CD4-positive, alpha-beta T cell treated with Interleukin-4 for 4 hours (primary cell): ENCODE measurements around the gene A1BG.

ENCODE experiments used
- DNase-seq: peaks from one replicate; pipeline ENCODE4 v3.0.0-alpha.2; 2020

The A1BG gene, protein sequence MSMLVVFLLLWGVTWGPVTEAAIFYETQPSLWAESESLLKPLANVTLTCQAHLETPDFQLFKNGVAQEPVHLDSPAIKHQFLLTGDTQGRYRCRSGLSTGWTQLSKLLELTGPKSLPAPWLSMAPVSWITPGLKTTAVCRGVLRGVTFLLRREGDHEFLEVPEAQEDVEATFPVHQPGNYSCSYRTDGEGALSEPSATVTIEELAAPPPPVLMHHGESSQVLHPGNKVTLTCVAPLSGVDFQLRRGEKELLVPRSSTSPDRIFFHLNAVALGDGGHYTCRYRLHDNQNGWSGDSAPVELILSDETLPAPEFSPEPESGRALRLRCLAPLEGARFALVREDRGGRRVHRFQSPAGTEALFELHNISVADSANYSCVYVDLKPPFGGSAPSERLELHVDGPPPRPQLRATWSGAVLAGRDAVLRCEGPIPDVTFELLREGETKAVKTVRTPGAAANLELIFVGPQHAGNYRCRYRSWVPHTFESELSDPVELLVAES

DNA sequence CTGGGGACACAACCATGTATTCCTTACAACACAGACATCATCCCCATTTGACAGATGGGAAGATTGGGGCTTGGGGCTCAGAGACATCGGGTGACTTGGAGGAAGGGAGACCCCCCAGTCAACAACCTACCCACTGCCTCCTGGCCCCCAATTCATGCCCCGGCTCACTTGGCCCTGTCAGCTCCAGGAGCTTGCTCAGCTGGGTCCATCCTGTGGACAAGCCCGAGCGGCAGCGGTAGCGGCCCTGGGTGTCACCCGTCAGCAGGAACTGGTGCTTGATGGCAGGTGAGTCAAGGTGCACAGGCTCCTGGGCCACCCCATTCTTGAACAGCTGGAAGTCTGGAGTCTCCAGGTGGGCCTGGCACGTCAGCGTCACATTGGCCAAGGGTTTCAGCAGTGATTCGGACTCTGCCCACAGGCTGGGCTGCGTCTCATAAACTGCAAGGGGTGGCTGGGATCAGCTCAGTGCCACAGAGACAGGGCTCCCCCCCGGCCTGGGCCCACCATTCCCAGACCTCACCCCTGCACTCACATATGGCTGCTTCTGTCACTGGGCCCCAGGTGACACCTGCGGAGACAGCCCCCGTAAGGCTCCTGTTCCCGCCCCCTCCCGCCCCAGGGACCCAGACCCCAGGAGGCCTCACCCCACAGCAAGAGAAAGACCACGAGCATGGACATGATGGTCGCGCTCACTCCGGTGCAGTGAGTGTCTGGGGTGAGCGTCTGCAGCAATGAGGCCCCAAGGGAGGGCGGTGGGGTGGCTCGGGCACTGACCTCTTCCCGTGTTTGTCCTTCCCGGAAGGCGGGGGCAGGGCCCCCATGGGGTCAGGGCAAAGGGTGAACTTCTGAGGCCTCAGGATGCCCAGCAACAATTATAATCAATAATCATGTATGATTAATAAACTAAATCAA, at the start of gene A1BG:
TSS of gene A1BG (minus strand) at position 733 of the 912 bp plus-strand sequence. CDS start at position 678, 55 bp downstream.
- DNase-seq: no peak

DNA sequence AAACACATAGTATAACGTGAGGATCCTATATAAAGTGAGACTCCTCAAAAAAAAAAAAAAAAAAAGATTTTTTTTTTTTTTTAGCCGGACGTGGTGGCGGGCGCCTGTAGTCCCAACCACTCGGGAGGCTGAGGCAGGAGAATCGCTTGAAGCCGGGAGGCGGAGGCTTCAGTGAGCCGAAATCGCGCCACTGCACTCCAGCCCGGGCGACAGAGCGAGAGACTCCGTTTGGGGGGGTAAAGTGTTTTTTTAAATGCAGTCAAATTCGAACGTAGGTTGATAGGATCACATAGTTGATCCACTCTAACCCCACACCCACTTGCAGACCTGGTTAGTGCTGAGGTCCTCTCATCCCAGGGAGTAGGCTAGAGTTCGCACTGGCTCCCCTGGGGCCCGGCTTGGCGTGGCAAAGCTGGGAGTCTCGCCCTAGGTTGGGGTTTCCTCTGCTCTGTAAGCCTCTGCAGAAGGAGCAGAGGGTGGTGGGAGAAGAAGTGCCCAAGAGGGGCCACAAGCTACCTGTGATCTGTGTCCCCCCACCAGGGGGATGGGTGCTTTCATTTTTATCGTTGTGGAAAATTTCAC, 48.6 kb upstream of the A1BG start:
- DNase-seq: no peak

DNA sequence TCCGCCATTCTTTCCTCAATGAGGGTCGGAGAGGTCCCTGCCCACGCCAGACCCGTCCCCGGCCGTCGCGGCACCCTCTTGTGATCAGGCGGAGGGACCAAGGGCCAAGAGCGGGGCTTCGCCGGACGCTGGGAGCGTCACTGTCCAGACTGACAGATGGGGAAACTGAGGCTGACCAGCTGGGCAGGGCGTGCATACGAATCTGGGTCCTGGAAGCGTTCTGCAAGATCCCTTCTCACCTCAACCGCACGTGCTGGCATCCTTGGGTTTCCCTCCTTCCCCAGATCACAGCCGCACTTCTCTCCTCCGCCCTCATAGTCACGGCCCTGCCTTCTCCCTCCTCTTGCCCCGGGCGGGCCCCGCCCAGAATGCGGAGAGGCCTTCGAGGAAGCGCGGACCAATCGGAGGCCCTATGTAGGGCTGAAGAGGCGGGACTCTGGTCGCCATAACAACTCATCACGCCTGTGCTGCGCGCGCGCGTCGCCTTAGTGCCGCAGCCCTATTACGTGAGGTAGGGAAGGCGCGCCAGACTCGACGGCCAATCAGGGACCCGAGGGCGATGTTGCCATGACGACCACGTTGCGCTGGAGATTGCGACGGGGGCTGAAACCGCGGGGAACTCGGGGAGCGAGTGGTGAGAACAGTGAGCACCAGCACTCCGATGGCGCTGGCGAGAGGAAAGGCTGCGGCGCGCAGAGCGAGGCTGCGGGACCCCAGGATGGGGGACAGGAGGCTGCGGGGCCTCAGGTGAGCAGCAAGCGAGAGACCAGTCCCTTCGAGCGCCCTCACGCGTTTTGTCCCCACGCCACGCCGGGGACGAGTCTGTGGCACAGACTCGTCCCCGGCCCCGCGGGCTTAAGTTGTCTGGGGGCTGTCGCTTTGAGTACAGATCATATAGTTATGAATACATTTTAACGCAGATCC, 47.9 kb upstream of the A1BG start:
- peak; percentile 99 for DNase-seq

DNA sequence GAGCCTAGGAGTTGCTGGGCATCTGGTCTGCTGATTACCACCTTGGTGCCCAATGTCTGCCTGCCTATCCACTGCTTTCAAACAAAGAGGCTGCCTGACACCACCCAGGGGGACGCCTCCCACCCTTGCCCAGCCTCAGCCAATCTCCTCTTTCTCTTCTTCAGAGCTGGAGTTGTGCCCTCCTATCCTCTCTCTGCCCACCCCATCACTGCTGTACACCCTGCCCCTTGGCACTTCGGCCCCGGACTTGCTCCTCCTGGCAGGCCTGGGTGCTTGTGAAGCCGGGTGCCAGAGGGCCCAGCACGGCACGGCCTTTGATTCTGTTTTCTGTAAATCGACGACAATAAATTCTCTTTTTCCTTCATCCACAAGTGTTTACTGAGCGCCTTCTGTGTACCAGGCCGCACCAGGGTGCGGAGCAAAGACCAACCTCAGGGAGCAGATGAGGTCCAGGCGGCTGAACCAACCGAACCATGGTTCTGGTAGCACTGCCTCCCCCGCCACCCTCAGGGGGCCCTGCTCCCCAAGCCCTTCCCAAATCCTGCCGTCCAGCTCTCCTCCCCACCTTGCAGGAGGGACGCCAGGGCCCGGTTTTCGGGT, 47.1 kb upstream of the A1BG start:
- DNase-seq: no peak

DNA sequence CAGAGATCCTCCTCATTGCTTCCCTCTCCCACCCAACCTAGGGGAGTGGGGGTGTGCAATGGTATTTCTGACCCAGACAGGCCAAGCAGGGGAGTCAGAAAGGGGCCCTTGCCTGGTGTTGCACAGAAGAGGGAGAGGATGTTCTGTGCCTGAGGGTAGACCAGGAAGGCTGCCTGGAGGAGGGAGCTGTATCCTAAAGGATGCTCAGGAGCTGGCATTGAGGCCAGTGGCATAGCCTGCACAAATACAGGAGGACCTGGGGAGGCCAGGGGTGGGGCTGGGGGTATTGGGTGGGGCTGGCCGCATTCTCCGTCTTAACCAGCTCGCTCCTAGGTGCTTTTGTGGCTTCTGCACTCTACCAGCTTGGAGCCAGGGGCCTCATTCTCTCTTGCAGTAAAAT, 46.6 kb upstream of the A1BG start:
- DNase-seq: no peak

DNA sequence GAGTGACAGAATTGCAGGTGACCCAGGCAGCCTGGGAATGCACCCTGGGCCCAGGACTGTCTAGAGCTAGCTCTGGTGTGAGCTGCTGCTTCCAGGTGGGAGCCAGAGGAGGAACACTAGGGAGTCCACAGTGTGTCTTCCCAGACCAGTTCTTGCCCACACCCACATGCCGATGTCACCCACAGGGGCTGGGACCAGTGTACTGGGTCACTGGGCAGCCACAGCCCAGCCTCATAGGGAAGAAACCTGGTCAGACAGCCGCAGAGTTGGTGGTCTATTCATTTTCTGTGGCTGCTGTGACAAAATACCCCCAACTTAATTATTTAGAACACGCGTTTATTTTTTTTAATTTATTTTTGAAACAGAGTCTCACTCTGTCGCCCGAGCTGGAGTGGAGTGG, 45.3 kb upstream of the A1BG start:
- no peak for DNase-seq

DNA sequence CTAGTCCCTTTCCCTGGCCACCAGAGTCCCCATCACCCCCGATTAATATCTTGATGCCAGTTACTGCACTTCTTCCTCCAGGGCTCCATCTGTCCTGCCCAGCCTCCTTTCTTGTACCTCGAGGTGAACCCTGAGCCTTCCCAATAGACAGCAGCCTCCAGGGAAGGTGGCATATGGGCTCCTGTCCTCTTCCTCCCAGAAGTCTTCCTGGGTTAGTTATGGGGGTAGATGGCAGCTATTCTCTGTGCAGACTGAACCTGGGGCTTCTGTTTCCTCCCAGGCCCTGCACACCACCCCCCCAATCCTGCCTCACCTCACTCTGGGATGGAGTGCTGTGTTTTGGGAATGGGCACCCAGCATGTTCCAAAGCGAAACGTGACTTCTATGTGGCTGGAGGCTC, 44.8 kb upstream of the A1BG start:
- no peak for DNase-seq

DNA sequence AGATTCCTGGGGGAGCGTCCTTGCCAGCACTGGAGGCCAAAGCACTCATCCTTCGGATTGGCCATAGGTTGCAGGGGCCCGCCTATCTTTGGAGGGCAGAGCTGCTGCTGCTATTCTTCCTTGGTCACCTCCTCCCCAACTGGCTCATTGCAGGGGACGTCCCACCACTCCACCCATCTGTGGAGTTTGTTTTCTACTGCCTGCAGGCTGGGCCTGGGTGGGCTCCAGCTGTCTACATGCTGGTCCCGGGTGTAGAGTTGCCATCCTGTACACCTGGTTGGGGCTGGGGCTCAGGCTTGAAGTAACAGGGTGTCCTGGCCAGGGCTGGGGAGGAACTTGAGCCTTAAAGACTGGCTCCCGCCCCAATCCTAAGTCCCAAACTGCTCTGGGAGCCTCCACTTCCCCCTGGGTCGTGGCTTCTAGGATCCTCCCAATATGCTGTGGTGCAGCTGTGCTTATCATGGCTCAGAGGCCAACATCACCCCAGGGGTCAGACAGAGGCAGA, 44.3 kb upstream of the A1BG start:
- DNase-seq: no peak

DNA sequence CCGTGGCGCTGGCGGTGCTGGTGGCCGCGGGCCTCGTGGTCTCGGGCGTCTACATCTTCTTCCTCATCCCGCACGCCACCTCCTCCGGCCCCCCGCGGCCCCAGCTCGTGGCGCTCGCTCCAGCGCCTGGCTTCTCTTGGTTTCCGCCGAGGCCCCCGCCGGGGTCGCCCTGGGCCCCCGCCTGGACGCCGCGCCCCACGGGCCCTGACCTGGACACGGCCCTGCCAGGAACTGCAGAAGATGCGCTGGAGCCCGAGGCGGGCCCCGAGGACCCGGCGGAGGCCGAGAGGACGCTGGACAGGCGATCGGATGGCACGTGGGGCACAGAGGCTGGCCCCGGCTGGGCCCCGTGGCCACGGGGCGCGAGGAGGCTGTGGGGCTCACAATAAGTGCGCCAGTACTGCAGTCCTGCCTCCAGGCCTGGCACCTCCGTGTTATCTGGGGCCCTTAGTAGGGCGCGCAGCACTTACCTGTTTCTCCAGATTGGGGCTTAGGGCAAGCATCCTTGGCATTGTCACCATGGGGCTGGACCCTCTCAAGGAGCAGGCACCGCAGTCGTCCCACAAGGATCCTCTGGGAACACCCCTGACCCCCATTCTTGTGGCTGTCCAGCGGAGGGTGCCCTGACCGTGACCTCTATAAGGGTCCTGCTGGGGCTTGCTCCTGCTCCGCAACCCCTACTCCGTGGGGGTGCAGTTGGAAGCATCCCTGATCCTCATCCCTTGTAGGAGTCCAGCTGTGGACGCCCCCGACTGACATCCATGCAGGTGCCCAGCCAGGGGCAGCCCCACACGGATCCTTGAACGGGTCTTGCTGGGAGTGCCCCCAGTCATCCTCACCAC, 43.6 kb upstream of the A1BG start:
- no peak for DNase-seq

DNA sequence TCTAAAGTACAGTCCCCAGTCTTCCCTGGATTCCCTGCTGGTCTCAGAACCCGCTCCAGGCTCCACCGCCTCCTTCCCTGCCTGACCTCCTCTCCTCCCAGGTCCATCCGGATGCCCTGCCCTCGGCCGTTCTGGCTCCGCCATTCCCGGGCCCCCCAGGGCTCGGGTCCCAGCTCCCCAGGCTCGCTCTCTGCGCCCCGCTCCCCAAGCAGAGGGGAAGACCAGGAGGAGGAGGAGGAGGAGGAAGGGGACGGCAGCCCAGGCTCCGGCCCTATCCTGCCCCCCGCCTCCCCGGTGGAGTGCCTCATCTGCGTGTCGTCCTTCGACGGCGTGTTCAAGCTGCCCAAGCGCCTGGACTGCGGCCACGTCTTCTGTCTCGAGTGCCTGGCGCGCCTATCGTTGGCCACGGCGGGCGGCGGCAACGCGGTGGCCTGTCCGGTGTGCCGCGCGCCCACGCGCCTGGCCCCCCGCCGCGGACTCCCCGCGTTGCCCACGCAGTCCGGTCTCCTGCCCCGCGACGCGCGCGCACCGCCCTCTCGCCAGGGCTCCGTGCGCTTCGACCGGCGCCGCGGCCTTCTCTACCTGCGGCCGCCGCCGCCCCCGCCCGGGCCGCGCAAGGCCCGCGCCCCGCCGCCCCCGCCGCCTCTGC, 42.8 kb upstream of the A1BG start:
- DNase-seq: no peak

DNA sequence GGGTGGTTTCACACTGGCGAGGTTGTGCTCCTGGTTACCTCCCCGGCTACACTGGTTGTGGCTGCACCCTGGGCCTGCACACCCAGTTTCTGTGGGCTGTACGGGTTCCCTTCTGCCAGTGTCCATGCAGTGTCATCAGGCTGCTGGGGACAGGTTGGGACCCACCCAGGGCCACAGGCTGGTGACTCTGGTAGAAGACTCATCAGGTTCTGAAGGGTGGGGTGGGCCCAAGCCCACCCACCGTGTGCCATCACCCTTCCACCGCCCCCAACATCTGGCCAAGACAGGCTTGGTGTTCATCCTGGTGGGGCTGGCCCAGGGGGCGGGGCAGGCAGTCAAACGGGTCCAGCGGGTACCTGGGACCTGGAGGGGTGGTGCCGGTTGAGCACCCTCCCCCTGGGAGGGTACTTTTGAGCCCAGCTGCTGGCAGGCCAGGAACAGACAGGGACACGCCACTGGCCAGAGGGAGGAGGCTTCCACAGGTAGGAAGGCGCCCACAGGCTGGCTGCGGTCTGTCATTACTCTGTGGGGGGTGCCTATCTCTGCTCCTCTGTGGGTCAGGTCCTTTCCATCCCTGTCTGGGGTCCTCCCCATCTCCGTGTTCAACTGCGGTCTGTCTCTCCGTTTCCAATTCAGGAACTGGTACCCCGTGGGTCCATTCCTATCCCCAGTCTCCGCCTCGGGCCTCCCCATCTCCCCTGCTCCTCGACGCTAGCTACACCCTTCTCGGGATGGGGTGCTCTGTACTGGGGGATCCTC, 42.1 kb upstream of the A1BG start, which contains the start of gene RNF225:
TSS of gene RNF225 (plus strand) at position 437 of the 759 bp plus-strand sequence. CDS start 434 bp downstream, outside the sequence.
- no peak for DNase-seq

DNA sequence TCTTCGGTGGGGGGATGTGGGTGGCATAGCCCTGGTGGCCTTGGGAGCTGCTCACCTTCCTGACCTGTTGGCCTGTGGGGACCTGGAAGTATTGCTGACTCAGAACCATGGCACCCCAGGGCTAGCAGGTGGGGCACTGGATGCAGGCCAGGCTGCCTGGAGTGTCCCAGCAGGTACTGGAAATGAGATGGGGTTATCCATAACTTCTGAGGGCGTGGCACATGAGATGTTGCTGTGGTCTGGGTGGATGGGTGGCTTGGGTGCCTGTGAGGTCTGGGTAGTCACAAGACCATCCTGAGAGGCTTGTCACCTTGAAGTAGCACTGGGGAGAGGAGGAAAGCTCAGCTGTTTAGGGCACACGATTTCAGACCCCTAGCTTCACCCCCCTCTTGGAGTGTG, 41.5 kb upstream of the A1BG start:
- DNase-seq: no peak

DNA sequence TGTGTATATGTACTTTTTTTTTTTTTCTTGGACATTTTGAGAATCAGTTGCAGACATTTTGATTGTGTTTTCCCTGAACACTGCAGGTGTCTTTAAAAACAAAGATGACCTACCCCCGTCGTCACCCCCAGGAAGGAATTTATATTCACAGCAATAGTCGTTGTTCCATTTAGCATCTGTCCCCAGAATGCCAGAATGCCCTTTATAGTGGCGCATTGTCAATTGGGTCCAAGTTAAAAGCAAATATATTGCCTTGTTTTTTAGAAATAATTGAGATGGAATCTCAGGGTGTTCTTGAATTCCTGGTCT, 40.4 kb upstream of the A1BG start:
- no peak for DNase-seq

DNA sequence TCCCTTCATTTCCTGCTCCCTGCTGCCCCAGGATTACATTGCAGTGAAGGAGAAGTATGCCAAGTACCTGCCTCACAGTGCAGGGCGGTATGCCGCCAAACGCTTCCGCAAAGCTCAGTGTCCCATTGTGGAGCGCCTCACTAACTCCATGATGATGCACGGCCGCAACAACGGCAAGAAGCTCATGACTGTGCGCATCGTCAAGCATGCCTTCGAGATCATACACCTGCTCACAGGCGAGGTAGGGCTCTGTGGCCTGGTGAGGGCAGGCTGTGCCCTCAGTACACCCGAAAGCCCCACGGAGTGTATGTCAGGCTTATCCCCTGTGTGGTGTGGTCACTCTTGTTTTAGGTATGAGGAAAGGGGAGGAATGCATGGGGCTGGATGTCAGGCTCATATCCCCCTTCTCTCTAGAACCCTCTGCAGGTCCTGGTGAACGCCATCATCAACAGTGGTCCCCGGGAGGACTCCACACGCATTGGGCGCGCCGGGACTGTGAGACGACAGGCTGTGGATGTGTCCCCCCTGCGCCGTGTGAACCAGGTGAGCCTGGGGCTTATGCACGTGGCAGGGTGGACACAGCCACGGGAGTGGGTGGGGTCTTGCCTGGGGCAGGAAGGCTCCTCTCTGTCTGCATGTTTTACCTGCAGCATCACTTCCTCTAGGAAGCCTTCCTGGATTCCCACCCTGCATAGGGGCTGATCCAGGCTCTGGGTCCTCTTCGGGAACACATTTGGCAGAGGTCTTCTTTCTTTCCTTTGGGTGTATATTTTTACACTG, 39.8 kb upstream of the A1BG start:
- DNase-seq: no peak

DNA sequence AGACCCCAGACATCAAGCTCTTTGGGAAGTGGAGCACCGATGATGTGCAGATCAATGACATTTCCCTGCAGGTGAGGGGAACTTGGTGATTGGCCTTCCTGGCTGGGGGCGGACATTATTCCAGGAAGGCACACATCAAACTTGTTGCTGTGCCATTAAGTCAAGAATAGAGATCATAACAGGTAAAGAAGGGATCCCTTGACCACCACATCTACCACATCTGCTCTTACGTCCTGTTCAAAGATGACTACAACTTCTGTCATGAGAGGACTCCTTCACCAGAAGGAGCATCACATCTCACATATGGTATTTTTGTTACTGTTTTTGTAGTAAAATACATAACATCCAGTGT, 34.9 kb upstream of the A1BG start:
- DNase-seq: no peak

DNA sequence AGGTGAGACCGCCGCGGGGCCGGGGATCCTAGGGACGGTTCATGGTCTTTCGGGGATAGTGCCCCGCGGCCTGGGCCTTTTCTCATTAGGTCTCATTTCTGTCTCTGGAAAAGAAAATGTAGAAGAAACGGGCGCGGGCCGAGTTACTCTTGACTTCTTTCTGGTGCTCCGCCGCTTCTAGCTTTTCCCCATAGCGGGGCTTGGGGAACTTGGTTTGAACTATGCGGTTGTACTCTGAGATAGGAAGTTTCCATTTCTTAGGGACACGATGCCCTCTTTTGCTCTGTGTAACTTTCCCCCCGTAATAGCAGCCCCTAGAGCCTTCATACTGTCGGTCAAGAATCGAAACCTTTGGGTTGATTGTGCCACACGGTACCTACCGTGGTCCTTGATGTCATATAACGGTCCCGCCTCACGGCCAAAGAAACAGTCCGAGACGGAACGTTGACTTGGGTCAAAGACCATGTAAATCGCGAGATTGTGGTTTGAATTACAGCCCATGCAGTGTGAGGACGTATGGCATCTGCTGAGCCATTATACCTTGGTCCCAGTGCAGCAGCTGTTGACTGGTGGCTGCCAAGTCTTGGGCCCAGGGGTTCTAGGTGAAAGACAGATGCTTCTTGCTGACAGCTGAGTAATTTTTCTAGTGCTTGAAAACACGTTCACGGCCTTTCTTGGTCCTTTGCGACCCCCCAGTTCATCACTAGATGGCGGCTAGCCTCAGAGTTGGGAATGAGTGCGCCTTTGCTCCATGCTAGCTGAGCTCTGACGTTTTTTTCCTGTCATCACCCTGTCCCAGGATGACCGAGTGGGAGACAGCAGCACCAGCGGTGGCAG, 34.3 kb upstream of the A1BG start:
- no peak for DNase-seq

DNA sequence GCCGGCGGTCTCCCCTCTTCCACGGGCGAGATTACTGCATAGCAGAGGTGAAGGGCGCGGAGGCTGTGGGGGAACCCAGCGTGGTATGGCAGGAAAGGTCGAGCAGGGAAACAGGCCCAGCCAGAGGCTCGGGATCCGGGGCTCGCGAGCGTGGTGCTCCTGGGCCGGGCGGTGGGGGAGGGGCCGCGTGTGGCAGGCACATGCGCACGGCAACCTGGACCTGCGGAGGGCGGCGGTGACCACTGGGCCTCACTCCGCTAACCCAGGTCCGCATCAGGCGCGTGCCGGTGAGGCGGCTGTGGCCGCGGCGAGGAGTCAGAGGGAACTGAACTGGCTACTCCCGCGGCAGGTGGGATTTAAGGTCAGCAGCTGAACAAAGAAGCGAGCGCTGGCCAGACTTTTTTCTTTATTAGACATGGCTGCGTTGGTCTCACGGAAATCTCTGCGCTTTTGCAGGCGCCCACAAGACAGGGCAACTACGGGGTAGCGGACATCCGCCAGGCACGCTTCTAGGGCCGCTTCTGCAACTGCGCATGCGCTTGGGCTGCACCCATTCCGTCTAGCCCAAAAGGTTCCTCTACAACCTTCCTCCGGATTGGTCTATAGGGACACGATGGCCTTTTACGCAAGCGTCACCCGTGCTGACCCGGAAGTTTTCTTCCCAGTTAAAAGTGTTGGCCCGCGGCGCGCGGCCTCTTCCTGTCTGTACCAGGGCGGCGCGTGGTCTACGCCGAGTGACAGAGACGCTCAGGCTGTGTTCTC, 33.5 kb upstream of the A1BG start, which contains the start of gene RPS5:
TSS of gene RPS5 (plus strand) at position 694 of the 762 bp plus-strand sequence. CDS start 869 bp downstream, outside the sequence.
- DNase-seq: peak; percentile 99
